GM23338 (cell line): ENCODE data around the gene CAMSAP1. TPM values are rescaled to one million over a fixed set of nuclear protein-coding genes. Genes with fewer than 3 reads are reported as not detected.

Experiments
- ATAC-seq: fragments of 200-7000 bp; cut with Tn5 transposase; 3 replicates; pipeline ENCODE4 v1.9.1; 2020
- DNase-seq: peaks from one replicate; pipeline ENCODE4 v3.0.0-alpha.2; 2015; ENCODE audit warnings: low spot score
- H2AFZ ChIP-seq: fragments of 200-600 bp; sonication (generic); 2 replicates; pipeline ENCODE4 v1.8.0; 2016; ENCODE audit warnings: antibody characterized with exemption, mild to moderate bottlenecking, moderate library complexity
- H3F3A ChIP-seq: fragments of 200-600 bp; sonication (generic); replicated peaks from 2 replicates; pipeline ENCODE4 v1.8.0; 2017; ENCODE audit warnings: antibody characterized with exemption, mixed run types, low read depth
- H3K27ac ChIP-seq: fragments of 200-600 bp; sonication (generic); 2 replicates; pipeline ENCODE4 v1.6.1; 2016; ENCODE audit warnings: low read depth
- H3K27me3 ChIP-seq: fragments of 200-600 bp; sonication (generic); 2 replicates; pipeline ENCODE4 v1.8.0; 2016; ENCODE audit warnings: mild to moderate bottlenecking, mixed run types, moderate library complexity; ENCODE audit not compliant: insufficient read depth
- H3K36me3 ChIP-seq: fragments of 200-600 bp; sonication (generic); 2 replicates; pipeline ENCODE4 v1.8.0; 2016; ENCODE audit warnings: mild to moderate bottlenecking; ENCODE audit not compliant: insufficient read depth
- H3K4me1 ChIP-seq: fragments of 200-600 bp; sonication (generic); 2 replicates; pipeline ENCODE4 v1.8.0; 2016; ENCODE audit warnings: mild to moderate bottlenecking, moderate library complexity; ENCODE audit not compliant: insufficient read depth
- H3K4me2 ChIP-seq: fragments of 200-600 bp; sonication (generic); 2 replicates; pipeline ENCODE4 v1.7.1; 2017; ENCODE audit warnings: mixed run types
- H3K4me3 ChIP-seq: fragments of 200-600 bp; sonication (generic); 2 replicates; pipeline ENCODE4 v1.6.1; 2016; ENCODE audit warnings: mixed run types
- H3K79me2 ChIP-seq: fragments of 200-600 bp; sonication (generic); replicated peaks from 2 replicates; pipeline ENCODE4 v1.8.0; 2017; ENCODE audit warnings: mild to moderate bottlenecking; ENCODE audit not compliant: insufficient read depth
- H3K9me2 ChIP-seq: fragments of 200-600 bp; sonication (generic); 2 replicates; pipeline ENCODE4 v1.8.0; 2017; ENCODE audit not compliant: insufficient read depth
- H4K20me1 ChIP-seq: fragments of 200-600 bp; sonication (generic); replicated peaks from 2 replicates; pipeline ENCODE4 v1.8.0; 2017; ENCODE audit warnings: mild to moderate bottlenecking; ENCODE audit not compliant: insufficient read depth
- H3K27ac Mint-ChIP-seq: 2 replicates; pipeline ENCODE4 v1.8.0; 2020; ENCODE audit warnings: inconsistent platforms, mild to moderate bottlenecking, moderate library complexity, mixed read lengths
- H3K27me3 Mint-ChIP-seq: 3 replicates; pipeline ENCODE4 v1.8.0; 2022; ENCODE audit warnings: low read depth, mild to moderate bottlenecking, moderate library complexity, mixed read lengths, inconsistent platforms; ENCODE audit not compliant: insufficient read depth, poor library complexity
- H3K36me3 Mint-ChIP-seq: 3 replicates; pipeline ENCODE4 v1.8.0; 2021; ENCODE audit warnings: low read depth, mild to moderate bottlenecking, inconsistent platforms, moderate library complexity, mixed read lengths
- H3K4me1 Mint-ChIP-seq: 3 replicates; pipeline ENCODE4 v1.8.0; 2020; ENCODE audit warnings: mild to moderate bottlenecking, inconsistent platforms, mixed read lengths
- H3K4me3 Mint-ChIP-seq: 3 replicates; pipeline ENCODE4 v1.8.0; 2021; ENCODE audit warnings: moderate library complexity, mild to moderate bottlenecking, inconsistent platforms, mixed read lengths
- H3K9me3 Mint-ChIP-seq: 3 replicates; pipeline ENCODE4 v1.8.0; 2020; ENCODE audit warnings: moderate library complexity, mild to moderate bottlenecking, inconsistent platforms, mixed read lengths
- CREB1 ChIP-seq: fragments of 250-450 bp; sonication (Bioruptor Pico); IDR thresholded peaks from 2 replicates; pipeline ENCODE4 v1.5.0; 2020; ENCODE audit warnings: low read depth, mild to moderate bottlenecking, moderate library complexity
- EZH2 ChIP-seq: fragments of 200-600 bp; sonication (generic); IDR thresholded peaks from one replicate; pipeline ENCODE4 v1.8.0; 2017; ENCODE audit warnings: antibody characterized with exemption, mild to moderate bottlenecking, low read depth; ENCODE audit not compliant: unreplicated experiment
- EZH2phosphoT487 ChIP-seq: fragments of 200-600 bp; sonication (generic); IDR thresholded peaks from one replicate; pipeline ENCODE4 v1.8.1; 2018; ENCODE audit warnings: antibody characterized with exemption; ENCODE audit not compliant: unreplicated experiment
- STAT1 ChIP-seq: IDR thresholded peaks from one replicate; pipeline ENCODE4 v1.6.1; 2016; ENCODE audit warnings: antibody characterized with exemption; ENCODE audit not compliant: unreplicated experiment
- ZNF114 ChIP-seq: fragments of 250-450 bp; sonication (Bioruptor Pico); IDR thresholded peaks from 2 replicates; pipeline ENCODE4 v1.5.0; 2020; ENCODE audit warnings: mild to moderate bottlenecking, moderate library complexity
- ZNF331 ChIP-seq: fragments of 250-450 bp; sonication (Bioruptor Pico); IDR thresholded peaks from 2 replicates; pipeline ENCODE4 v1.5.0; 2020; ENCODE audit warnings: low read depth, mild to moderate bottlenecking, moderate library complexity
- polyA plus RNA-seq: library from polyadenylated mRNA; unstranded; fragments of >200 nt; fragmentation: Nextera tagmentation; extraction: Ambion mirVana; gene quantifications from 2 replicates; pipeline ENCODE4 v1.2.1, GENCODE V29; 2016
- total RNA-seq: library from RNA; depleted of rRNA; stranded (reverse); fragments of >200 nt; shearing (Covaris generic); gene quantifications from 2 replicates; pipeline ENCODE4 v1.2.3, GENCODE V29; 2014
- TF ChIP-seq, protein P1 (sequence below): IDR thresholded peaks from 2 replicates; pipeline ENCODE4 v1.6.1; 2016; ENCODE audit warnings: antibody characterized with exemption
- TF ChIP-seq, protein P2 (sequence below): IDR thresholded peaks from one replicate; pipeline ENCODE4 v1.6.1; 2018; ENCODE audit warnings: antibody characterized with exemption; ENCODE audit not compliant: unreplicated experiment
- TF ChIP-seq, protein P3 (sequence below), 2 experiments: fragments of 200-600 bp in 1 of 2; sonication (generic) in 1 of 2; conservative IDR thresholded peaks; 2 replicates each; pipeline versions ENCODE4 v1.5.1 to v1.6.1; 2016 to 2017; ENCODE audit warnings: antibody characterized with exemption in 2 of 2, low read depth in 2 of 2, mild to moderate bottlenecking in 2 of 2, moderate library complexity in 1 of 2

The CAMSAP1 gene
- total and polyA plus RNA-seq, 2 experiments from 2014 or later, result 6.9 to 75.4 TPM

DNA sequence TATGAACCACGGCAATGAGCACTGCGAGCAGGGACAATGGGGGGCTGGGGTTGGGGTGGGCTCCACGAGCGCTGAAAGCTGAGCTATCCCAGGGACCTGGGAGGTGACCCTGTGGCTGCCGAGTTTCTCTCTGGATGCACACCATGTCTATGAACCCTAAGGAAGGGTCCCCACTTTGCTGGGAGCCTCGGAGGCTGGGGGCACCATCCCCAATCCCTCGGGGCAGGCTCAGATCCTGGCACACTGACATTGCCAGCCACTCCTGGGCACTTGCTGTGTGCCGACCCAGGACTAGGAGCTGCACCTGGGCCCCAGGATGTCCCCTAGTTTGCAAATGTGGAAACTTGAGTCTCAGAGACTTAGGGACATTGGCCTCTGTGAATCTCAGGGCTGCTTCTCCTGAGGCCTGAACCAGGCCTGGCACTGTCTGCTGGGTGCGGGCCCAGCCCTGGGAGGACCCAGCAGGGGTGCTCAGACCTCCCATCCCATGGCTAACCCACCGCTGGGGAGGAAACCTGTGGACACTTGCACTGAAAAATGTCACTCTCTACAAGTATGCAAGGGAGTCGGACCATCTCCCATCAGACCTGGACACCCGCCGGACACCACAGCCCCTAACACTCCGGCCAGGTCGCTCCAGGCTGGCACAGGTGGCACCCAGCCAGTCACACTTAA is 13.0 kb upstream of the CAMSAP1 start (continued):
- TF ChIP-seq, protein P1, sequence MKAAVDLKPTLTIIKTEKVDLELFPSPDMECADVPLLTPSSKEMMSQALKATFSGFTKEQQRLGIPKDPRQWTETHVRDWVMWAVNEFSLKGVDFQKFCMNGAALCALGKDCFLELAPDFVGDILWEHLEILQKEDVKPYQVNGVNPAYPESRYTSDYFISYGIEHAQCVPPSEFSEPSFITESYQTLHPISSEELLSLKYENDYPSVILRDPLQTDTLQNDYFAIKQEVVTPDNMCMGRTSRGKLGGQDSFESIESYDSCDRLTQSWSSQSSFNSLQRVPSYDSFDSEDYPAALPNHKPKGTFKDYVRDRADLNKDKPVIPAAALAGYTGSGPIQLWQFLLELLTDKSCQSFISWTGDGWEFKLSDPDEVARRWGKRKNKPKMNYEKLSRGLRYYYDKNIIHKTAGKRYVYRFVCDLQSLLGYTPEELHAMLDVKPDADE, result no peak
- TF ChIP-seq, protein P2, sequence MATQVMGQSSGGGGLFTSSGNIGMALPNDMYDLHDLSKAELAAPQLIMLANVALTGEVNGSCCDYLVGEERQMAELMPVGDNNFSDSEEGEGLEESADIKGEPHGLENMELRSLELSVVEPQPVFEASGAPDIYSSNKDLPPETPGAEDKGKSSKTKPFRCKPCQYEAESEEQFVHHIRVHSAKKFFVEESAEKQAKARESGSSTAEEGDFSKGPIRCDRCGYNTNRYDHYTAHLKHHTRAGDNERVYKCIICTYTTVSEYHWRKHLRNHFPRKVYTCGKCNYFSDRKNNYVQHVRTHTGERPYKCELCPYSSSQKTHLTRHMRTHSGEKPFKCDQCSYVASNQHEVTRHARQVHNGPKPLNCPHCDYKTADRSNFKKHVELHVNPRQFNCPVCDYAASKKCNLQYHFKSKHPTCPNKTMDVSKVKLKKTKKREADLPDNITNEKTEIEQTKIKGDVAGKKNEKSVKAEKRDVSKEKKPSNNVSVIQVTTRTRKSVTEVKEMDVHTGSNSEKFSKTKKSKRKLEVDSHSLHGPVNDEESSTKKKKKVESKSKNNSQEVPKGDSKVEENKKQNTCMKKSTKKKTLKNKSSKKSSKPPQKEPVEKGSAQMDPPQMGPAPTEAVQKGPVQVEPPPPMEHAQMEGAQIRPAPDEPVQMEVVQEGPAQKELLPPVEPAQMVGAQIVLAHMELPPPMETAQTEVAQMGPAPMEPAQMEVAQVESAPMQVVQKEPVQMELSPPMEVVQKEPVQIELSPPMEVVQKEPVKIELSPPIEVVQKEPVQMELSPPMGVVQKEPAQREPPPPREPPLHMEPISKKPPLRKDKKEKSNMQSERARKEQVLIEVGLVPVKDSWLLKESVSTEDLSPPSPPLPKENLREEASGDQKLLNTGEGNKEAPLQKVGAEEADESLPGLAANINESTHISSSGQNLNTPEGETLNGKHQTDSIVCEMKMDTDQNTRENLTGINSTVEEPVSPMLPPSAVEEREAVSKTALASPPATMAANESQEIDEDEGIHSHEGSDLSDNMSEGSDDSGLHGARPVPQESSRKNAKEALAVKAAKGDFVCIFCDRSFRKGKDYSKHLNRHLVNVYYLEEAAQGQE, result no peak
- no peak for TF ChIP-seq EZH2
- TF ChIP-seq, protein P3, sequence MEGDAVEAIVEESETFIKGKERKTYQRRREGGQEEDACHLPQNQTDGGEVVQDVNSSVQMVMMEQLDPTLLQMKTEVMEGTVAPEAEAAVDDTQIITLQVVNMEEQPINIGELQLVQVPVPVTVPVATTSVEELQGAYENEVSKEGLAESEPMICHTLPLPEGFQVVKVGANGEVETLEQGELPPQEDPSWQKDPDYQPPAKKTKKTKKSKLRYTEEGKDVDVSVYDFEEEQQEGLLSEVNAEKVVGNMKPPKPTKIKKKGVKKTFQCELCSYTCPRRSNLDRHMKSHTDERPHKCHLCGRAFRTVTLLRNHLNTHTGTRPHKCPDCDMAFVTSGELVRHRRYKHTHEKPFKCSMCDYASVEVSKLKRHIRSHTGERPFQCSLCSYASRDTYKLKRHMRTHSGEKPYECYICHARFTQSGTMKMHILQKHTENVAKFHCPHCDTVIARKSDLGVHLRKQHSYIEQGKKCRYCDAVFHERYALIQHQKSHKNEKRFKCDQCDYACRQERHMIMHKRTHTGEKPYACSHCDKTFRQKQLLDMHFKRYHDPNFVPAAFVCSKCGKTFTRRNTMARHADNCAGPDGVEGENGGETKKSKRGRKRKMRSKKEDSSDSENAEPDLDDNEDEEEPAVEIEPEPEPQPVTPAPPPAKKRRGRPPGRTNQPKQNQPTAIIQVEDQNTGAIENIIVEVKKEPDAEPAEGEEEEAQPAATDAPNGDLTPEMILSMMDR (conservative IDR thresholded peaks at IDR 0.05; ENCODE audit: low read depth in 2 of 2), result no peak

DNA sequence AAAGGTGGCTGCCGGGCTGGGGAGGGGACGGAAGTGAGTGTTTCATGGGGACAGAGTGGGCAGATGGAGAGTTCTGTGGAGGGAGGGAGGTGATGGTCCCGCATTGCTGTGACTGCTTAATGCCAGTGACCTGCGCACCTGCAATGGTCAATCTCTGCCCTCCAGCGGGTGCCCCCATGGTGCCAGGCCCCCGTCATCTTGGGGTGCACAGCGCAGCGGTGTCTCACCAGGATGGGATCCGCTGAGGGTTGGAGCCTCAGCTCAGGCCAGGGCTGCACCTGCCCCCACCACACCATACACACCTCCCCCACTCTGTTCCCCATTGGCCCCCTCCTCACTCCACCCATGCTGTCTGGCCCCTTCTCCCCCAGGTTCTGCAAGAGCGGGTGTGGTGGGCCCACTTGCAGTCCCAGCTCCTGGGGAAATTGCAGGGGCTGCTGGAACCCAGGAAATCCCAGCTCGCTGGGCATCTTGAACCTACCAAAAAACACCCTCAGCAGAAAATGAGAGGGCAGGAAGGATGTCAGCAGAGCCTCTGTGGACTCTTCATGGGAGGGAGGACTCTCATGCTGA is 12.1 kb upstream of the CAMSAP1 start:
- Mint-ChIP-seq H3K9me3 (peaks cover 58% of the 10 kb centered on the region), H3K36me3 (peaks cover 56% of the 10 kb centered on the region)
- no peak for ATAC-seq
- TF ChIP-seq EZH2phosphoT487 (no peak), ZNF331 (CRISPR knock-in tag) (no peak), ZNF114 (CRISPR knock-in tag) (no peak), STAT1 (no peak), CREB1 (no peak)
- TF ChIP-seq, protein P1, result no peak

More for the DNA sequence above, 12.1 kb upstream of the CAMSAP1 start:
- H3K9me2 ChIP-seq, result no peaks in the 10 kb centered on the region
- H3K27me3 ChIP-seq, result 0 out of 2 replicates have a peak, but pooled peaks cover 6% of the 10 kb centered on the region
- H3K4me3 ChIP-seq, result no peak overlapping the region
- H3K36me3 ChIP-seq, result peaks cover 31% of the 10 kb centered on the region
- DNase-seq, result no peak
- H3K4me3 Mint-ChIP-seq, result no peak overlapping the region
- no peaks in the 10 kb centered on the region for H3K4me1 ChIP-seq
- no peak overlapping the region for H3K27ac ChIP-seq
- H2AFZ ChIP-seq, result no peak overlapping the region
- no peaks in the 10 kb centered on the region for H3K4me1 Mint-ChIP-seq
- H3K79me2 ChIP-seq, result no peaks in the 10 kb centered on the region
- no peaks in the 10 kb centered on the region for H4K20me1 ChIP-seq
- no peak overlapping the region for H3K27ac Mint-ChIP-seq
- no peak overlapping the region for H3K4me2 ChIP-seq
- no peaks in the 10 kb centered on the region for H3F3A ChIP-seq
- H3K27me3 Mint-ChIP-seq, result peaks cover 22% of the 10 kb centered on the region
